ENCODE measurements around the gene TRIL. TPM values are rescaled to one million over a fixed set of nuclear protein-coding genes. Genes with fewer than 3 reads are reported as not detected.

Gene TRIL
- total and polyA plus RNA-seq, 2 of the 13 experiments (the other 11 are each of a cell fraction or from before 2014, with no cell fraction given), result 0.18 to 0.40 TPM

DNA sequence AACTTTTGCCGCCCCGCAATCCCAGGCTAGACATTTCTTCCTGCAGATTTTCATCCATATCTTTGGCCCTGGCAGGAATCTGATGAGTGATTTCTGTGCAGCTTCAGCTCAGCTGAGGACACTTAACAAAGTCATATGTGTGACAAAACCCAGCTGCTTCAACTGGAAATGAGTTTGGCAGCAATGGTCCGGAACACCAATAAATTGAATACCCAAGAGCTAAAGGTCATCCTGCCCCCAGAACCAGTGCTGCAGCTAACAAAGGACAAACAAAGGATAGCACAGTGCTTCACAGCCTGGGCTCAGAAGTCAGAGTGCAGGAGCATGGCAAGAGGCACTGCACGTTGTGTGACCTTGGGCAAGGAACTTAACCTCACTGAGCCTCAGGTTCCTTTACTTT is 40.0 kb upstream of the TRIL start (continued):
- TF ChIP-seq, protein P1, sequence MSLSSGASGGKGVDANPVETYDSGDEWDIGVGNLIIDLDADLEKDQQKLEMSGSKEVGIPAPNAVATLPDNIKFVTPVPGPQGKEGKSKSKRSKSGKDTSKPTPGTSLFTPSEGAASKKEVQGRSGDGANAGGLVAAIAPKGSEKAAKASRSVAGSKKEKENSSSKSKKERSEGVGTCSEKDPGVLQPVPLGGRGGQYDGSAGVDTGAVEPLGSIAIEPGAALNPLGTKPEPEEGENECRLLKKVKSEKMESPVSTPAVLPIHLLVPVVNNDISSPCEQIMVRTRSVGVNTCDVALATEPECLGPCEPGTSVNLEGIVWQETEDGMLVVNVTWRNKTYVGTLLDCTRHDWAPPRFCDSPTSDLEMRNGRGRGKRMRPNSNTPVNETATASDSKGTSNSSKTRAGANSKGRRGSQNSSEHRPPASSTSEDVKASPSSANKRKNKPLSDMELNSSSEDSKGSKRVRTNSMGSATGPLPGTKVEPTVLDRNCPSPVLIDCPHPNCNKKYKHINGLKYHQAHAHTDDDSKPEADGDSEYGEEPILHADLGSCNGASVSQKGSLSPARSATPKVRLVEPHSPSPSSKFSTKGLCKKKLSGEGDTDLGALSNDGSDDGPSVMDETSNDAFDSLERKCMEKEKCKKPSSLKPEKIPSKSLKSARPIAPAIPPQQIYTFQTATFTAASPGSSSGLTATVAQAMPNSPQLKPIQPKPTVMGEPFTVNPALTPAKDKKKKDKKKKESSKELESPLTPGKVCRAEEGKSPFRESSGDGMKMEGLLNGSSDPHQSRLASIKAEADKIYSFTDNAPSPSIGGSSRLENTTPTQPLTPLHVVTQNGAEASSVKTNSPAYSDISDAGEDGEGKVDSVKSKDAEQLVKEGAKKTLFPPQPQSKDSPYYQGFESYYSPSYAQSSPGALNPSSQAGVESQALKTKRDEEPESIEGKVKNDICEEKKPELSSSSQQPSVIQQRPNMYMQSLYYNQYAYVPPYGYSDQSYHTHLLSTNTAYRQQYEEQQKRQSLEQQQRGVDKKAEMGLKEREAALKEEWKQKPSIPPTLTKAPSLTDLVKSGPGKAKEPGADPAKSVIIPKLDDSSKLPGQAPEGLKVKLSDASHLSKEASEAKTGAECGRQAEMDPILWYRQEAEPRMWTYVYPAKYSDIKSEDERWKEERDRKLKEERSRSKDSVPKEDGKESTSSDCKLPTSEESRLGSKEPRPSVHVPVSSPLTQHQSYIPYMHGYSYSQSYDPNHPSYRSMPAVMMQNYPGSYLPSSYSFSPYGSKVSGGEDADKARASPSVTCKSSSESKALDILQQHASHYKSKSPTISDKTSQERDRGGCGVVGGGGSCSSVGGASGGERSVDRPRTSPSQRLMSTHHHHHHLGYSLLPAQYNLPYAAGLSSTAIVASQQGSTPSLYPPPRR (CRISPR knock-in tag; IDR thresholded peaks at IDR 0.05; ENCODE audit: borderline replicate concordance), result no peak
- TF ChIP-seq HOXA9 (CRISPR knock-in tag; IDR thresholded peaks at IDR 0.05; ENCODE audit: borderline replicate concordance), result no peak
- TF ChIP-seq, protein P2, sequence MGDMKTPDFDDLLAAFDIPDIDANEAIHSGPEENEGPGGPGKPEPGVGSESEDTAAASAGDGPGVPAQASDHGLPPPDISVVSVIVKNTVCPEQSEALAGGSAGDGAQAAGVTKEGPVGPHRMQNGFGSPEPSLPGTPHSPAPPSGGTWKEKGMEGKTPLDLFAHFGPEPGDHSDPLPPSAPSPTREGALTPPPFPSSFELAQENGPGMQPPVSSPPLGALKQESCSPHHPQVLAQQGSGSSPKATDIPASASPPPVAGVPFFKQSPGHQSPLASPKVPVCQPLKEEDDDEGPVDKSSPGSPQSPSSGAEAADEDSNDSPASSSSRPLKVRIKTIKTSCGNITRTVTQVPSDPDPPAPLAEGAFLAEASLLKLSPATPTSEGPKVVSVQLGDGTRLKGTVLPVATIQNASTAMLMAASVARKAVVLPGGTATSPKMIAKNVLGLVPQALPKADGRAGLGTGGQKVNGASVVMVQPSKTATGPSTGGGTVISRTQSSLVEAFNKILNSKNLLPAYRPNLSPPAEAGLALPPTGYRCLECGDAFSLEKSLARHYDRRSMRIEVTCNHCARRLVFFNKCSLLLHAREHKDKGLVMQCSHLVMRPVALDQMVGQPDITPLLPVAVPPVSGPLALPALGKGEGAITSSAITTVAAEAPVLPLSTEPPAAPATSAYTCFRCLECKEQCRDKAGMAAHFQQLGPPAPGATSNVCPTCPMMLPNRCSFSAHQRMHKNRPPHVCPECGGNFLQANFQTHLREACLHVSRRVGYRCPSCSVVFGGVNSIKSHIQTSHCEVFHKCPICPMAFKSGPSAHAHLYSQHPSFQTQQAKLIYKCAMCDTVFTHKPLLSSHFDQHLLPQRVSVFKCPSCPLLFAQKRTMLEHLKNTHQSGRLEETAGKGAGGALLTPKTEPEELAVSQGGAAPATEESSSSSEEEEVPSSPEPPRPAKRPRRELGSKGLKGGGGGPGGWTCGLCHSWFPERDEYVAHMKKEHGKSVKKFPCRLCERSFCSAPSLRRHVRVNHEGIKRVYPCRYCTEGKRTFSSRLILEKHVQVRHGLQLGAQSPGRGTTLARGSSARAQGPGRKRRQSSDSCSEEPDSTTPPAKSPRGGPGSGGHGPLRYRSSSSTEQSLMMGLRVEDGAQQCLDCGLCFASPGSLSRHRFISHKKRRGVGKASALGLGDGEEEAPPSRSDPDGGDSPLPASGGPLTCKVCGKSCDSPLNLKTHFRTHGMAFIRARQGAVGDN (CRISPR knock-in tag; IDR thresholded peaks at IDR 0.05), result no peak
- TF ChIP-seq, protein P3, sequence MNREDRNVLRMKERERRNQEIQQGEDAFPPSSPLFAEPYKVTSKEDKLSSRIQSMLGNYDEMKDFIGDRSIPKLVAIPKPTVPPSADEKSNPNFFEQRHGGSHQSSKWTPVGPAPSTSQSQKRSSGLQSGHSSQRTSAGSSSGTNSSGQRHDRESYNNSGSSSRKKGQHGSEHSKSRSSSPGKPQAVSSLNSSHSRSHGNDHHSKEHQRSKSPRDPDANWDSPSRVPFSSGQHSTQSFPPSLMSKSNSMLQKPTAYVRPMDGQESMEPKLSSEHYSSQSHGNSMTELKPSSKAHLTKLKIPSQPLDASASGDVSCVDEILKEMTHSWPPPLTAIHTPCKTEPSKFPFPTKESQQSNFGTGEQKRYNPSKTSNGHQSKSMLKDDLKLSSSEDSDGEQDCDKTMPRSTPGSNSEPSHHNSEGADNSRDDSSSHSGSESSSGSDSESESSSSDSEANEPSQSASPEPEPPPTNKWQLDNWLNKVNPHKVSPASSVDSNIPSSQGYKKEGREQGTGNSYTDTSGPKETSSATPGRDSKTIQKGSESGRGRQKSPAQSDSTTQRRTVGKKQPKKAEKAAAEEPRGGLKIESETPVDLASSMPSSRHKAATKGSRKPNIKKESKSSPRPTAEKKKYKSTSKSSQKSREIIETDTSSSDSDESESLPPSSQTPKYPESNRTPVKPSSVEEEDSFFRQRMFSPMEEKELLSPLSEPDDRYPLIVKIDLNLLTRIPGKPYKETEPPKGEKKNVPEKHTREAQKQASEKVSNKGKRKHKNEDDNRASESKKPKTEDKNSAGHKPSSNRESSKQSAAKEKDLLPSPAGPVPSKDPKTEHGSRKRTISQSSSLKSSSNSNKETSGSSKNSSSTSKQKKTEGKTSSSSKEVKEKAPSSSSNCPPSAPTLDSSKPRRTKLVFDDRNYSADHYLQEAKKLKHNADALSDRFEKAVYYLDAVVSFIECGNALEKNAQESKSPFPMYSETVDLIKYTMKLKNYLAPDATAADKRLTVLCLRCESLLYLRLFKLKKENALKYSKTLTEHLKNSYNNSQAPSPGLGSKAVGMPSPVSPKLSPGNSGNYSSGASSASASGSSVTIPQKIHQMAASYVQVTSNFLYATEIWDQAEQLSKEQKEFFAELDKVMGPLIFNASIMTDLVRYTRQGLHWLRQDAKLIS (CRISPR knock-in tag; IDR thresholded peaks at IDR 0.05), result no peak
- peak; percentile 68 for TF ChIP-seq HNF4A (CRISPR knock-in tag; IDR thresholded peaks at IDR 0.05)
- 0 out of 2 replicates have a peak, but pooled peaks have one; percentile 35 for TF ChIP-seq MEIS1 (CRISPR knock-in tag; IDR thresholded peaks at IDR 0.05; ENCODE audit: borderline replicate concordance)
- TF ChIP-seq, protein P4, sequence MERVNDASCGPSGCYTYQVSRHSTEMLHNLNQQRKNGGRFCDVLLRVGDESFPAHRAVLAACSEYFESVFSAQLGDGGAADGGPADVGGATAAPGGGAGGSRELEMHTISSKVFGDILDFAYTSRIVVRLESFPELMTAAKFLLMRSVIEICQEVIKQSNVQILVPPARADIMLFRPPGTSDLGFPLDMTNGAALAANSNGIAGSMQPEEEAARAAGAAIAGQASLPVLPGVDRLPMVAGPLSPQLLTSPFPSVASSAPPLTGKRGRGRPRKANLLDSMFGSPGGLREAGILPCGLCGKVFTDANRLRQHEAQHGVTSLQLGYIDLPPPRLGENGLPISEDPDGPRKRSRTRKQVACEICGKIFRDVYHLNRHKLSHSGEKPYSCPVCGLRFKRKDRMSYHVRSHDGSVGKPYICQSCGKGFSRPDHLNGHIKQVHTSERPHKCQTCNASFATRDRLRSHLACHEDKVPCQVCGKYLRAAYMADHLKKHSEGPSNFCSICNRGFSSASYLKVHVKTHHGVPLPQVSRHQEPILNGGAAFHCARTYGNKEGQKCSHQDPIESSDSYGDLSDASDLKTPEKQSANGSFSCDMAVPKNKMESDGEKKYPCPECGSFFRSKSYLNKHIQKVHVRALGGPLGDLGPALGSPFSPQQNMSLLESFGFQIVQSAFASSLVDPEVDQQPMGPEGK (CRISPR knock-in tag; IDR thresholded peaks at IDR 0.05), result peak; percentile 25; the same call in 1 of the 2 replicates

Measured in HepG2 (cell line).